Ishikawa (cell line): ENCODE data around the gene BMF.

Experiments
- CEBPB ChIP-seq: IDR thresholded peaks from 2 replicates; pipeline ENCODE4 v1.6.1; 2012
- CREB1 ChIP-seq: IDR thresholded peaks from 2 replicates; pipeline ENCODE4 v1.6.1; 2012; ENCODE audit warnings: low read depth
- EGR1 ChIP-seq: IDR thresholded peaks from 2 replicates; pipeline ENCODE4 v1.6.1; 2012
- EP300 ChIP-seq: IDR thresholded peaks from 2 replicates; pipeline ENCODE4 v1.6.1; 2012; ENCODE audit warnings: borderline replicate concordance
- FOXM1 ChIP-seq: IDR thresholded peaks from 2 replicates; pipeline ENCODE4 v1.6.1; 2012; ENCODE audit warnings: low read depth, borderline replicate concordance
- MAX ChIP-seq: IDR thresholded peaks from 2 replicates; pipeline ENCODE4 v1.6.1; 2012
- NFIC ChIP-seq: IDR thresholded peaks from 2 replicates; pipeline ENCODE4 v1.6.1; 2012
- RAD21 ChIP-seq: IDR thresholded peaks from 2 replicates; pipeline ENCODE4 v1.6.1; 2012; ENCODE audit warnings: low read depth
- REST ChIP-seq: IDR thresholded peaks from 2 replicates; pipeline ENCODE4 v1.6.1; 2012; ENCODE audit warnings: low read depth, mild to moderate bottlenecking
- TAF1 ChIP-seq: IDR thresholded peaks from 2 replicates; pipeline ENCODE4 v1.6.1; 2012; ENCODE audit warnings: low read depth, mild to moderate bottlenecking
- TCF12 ChIP-seq: IDR thresholded peaks from 2 replicates; pipeline ENCODE4 v1.6.1; 2012; ENCODE audit warnings: low read depth
- TEAD4 ChIP-seq: IDR thresholded peaks from 2 replicates; pipeline ENCODE4 v1.6.1; 2012
- USF1 ChIP-seq: IDR thresholded peaks from 2 replicates; pipeline ENCODE4 v1.6.1; 2012
- YY1 ChIP-seq: IDR thresholded peaks from 2 replicates; pipeline ENCODE4 v1.6.1; 2012; ENCODE audit warnings: low read depth
- ZBTB7A ChIP-seq: IDR thresholded peaks from 2 replicates; pipeline ENCODE4 v1.6.1; 2012; ENCODE audit warnings: low read depth

BMF gene

DNA sequence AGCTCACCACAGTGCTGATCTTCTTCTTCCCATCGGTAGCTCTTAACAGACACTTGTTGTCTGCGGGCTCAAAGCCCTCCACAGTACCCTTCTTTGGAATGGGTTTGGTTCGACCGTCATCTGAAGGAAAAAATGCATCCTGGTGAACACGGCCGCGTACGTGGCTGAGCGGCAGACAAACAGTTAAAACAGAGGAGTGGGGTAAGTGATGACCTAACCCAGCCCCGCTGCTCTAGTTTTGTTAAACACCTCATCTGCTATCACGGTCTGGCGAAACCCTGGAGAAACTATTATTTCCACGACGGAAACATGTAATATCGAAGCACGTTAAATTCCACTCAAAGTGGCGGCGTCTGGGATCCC, 70.4 kb downstream of the BMF start:
- no peak for TF ChIP-seq EP300
- no peak for TF ChIP-seq MAX
- no peak for TF ChIP-seq FOXM1
- no peak for TF ChIP-seq RAD21
- no peak for TF ChIP-seq CEBPB
- no peak for TF ChIP-seq TEAD4
- TF ChIP-seq TAF1, result no peak
- TF ChIP-seq REST, result no peak
- no peak for TF ChIP-seq ZBTB7A
- no peak for TF ChIP-seq YY1
- TF ChIP-seq USF1, result no peak
- TF ChIP-seq TCF12, result no peak
- TF ChIP-seq CREB1, result no peak
- no peak for TF ChIP-seq EGR1
- TF ChIP-seq NFIC, result no peak
